B cell (primary cell): ENCODE measurements around the gene LMNTD2. TPM values are rescaled to one million over a fixed set of nuclear protein-coding genes. Genes with fewer than 3 reads are reported as not detected.

Source experiments
- ATAC-seq: fragments of 200-7000 bp; cut with Tn5 transposase; one replicate; pipeline ENCODE4 v1.10.0; 2021; ENCODE audit warnings: low read depth, mild to moderate bottlenecking, moderate number of reproducible peaks, moderate library complexity
- CTCF ChIA-PET: fragments of 350-600 bp; sonication (Branson Sonifier 250); formaldehyde crosslinking; loops from one replicate; lab custom pipeline; 2021; ENCODE audit warnings: antibody characterized with exemption, inconsistent platforms; lab: Charles Lee
- POLR2A ChIA-PET: fragments of 350-600 bp; sonication (Branson Sonifier 250); formaldehyde crosslinking; loops from one replicate; lab custom pipeline; 2021; ENCODE audit warnings: antibody characterized with exemption; lab: Charles Lee
- DNase-seq: peaks from one replicate; pipeline ENCODE4 v3.0.0; 2013
- H2AFZ ChIP-seq: 2 replicates; pipeline ENCODE4 v1.6.1; 2012; ENCODE audit warnings: mild to moderate bottlenecking, low read depth, low read length; ENCODE audit not compliant: insufficient read depth, poor library complexity, severe bottlenecking
- H3K27ac ChIP-seq, 2 donors: 1 replicate in 1 of 2; 2 replicates in 1 of 2; pipeline ENCODE4 v1.5.1; 2012 to 2013; ENCODE audit warnings: low read length in 2 of 2, mild to moderate bottlenecking in 2 of 2, moderate library complexity in 1 of 2
- H3K27me3 ChIP-seq, 4 experiments: fragments of 200-600 bp in 1 of 4; sonication (generic) in 1 of 4; replicated peaks in 1 of 4; 1 replicate in 2 of 4; 2 replicates in 2 of 4; pipeline versions ENCODE4 v1.6.1 to v1.7.0; 2013 to 2016; ENCODE audit warnings: low read length in 3 of 4, mild to moderate bottlenecking in 2 of 4, mixed read lengths in 1 of 4, moderate library complexity in 1 of 4; ENCODE audit not compliant: insufficient read depth in 4 of 4, control insufficient read depth in 3 of 4; ENCODE audit errors: control extremely low read depth in 1 of 4
- H3K36me3 ChIP-seq, 2 experiments: replicated peaks in 1 of 2; 1 replicate in 1 of 2; 2 replicates in 1 of 2; pipeline versions ENCODE4 v1.6.1 to v1.7.1; 2013; ENCODE audit warnings: low read length in 1 of 2; ENCODE audit not compliant: insufficient read depth in 2 of 2, control insufficient read depth in 1 of 2; ENCODE audit errors: control extremely low read depth in 1 of 2, extremely low read depth in 1 of 2
- H3K4me1 ChIP-seq, 2 donors: fragments of 200-600 bp in 1 of 2; sonication (generic) in 1 of 2; 1 replicate in 1 of 2; 2 replicates in 1 of 2; pipeline versions ENCODE4 v1.5.1 to v1.6.1; 2013 to 2017; ENCODE audit warnings: low read length in 2 of 2; ENCODE audit not compliant: control insufficient read depth in 2 of 2, insufficient read depth in 2 of 2
- H3K4me2 ChIP-seq: replicated peaks from 2 replicates; pipeline ENCODE3; 2012; ENCODE audit warnings: mild to moderate bottlenecking, low read depth, low read length; ENCODE audit not compliant: poor library complexity, severe bottlenecking
- H3K4me3 ChIP-seq, 5 experiments: fragments of 200-600 bp in 1 of 5; sonication (generic) in 1 of 5; 1 replicate in 3 of 5; 2 replicates in 2 of 5; pipeline versions ENCODE4 v1.5.1 to v1.7.0; 2011 to 2016; ENCODE audit warnings: low read length in 4 of 5, mild to moderate bottlenecking in 4 of 5, low read depth in 2 of 5, control low read depth in 1 of 5, moderate library complexity in 1 of 5; ENCODE audit not compliant: insufficient read depth in 1 of 5; ENCODE audit errors: control extremely low read depth in 1 of 5, extremely low read depth in 1 of 5
- H3K79me2 ChIP-seq: fragments of 200-600 bp; sonication (generic); one replicate; pipeline ENCODE4 v1.6.0; 2016; ENCODE audit warnings: low read length; ENCODE audit not compliant: control insufficient read depth, insufficient read depth
- H3K9ac ChIP-seq: fragments of 200-600 bp; sonication (generic); 2 replicates; pipeline ENCODE4 v1.6.1; 2017; ENCODE audit warnings: mild to moderate bottlenecking, low read length, moderate library complexity
- H3K9me3 ChIP-seq, 3 donors: one replicate each; pipeline versions ENCODE4 v1.6.1 to v1.7.1; 2013; ENCODE audit warnings: low read length in 2 of 3; ENCODE audit not compliant: control insufficient read depth in 2 of 3, insufficient read depth in 1 of 3; ENCODE audit errors: control extremely low read depth in 1 of 3
- H4K20me1 ChIP-seq: 2 replicates; pipeline ENCODE4 v1.6.0; 2012; ENCODE audit warnings: mild to moderate bottlenecking, low read length; ENCODE audit not compliant: insufficient read depth, control insufficient read depth, poor library complexity, severe bottlenecking
- H3K27ac Mint-ChIP-seq: one replicate; pipeline ENCODE4 v1.8.0; 2021; ENCODE audit warnings: mixed read lengths
- H3K27me3 Mint-ChIP-seq: one replicate; pipeline ENCODE4 v1.8.0; 2021; ENCODE audit warnings: mixed read lengths
- H3K4me1 Mint-ChIP-seq: one replicate; pipeline ENCODE4 v1.8.0; 2021; ENCODE audit warnings: mixed read lengths
- H3K4me3 Mint-ChIP-seq: one replicate; pipeline ENCODE4 v1.8.0; 2021; ENCODE audit warnings: mixed read lengths
- H3K9me3 Mint-ChIP-seq: one replicate; pipeline ENCODE4 v1.8.0; 2022; ENCODE audit warnings: mixed read lengths; ENCODE audit not compliant: insufficient read depth
- CTCF ChIP-seq: fragments of 200-600 bp; IDR thresholded peaks from one replicate; pipeline ENCODE4 v1.8.0; 2022; ENCODE audit warnings: antibody characterized with exemption, mild to moderate bottlenecking
- EZH2 ChIP-seq: IDR thresholded peaks from 2 replicates; pipeline ENCODE4 v1.6.1; 2012; ENCODE audit warnings: borderline replicate concordance, low read depth, mild to moderate bottlenecking, moderate library complexity, low read length; ENCODE audit not compliant: insufficient read depth, poor library complexity, severe bottlenecking
- WGBS: methylation state at CpG from one replicate; pipeline ENCODE4 v1.1.5; 2013; ENCODE audit warnings: missing lambda C conversion rate; ENCODE audit not compliant: insufficient coverage; 5-methylcytosine and 5-hydroxymethylcytosine counted together
- intact Hi-C: fragments of 100-400 bp; cut with micrococcal nuclease; formaldehyde crosslinking; loops from one replicate; pipeline ENCODE4 v1.10.0; 2022
- polyA plus RNA-seq: library from polyadenylated mRNA; depleted of rRNA; stranded (reverse); fragments of >200 nt; gene quantifications from 2 replicates; pipeline ENCODE4 v1.2.3, GENCODE V29; 2012
- total RNA-seq, 2 donors: library from RNA; stranded (reverse); fragments of 120-200 nt in 1 of 2; gene quantifications; 1 replicate in 1 of 2; 2 replicates in 1 of 2; pipeline versions ENCODE4 v1.2.3 to v1.2.4, GENCODE V29; 2013 to 2022

Gene LMNTD2
- total and polyA plus RNA-seq, 2 donors (not counting 1 experiment from before 2014, with no cell fraction given): 21.4 to 29.6 TPM

GRCh38 chr11:516400-516799 lies 44.1 kb downstream of the LMNTD2 start:
- Histone ChIP-seq H2AFZ (no peak overlapping the region), H3K4me2 (no peak overlapping the region), H3K4me1 (peaks cover 3 to 4% of the 10 kb centered on the region in 2 donors), H4K20me1 (no peaks in the 10 kb centered on the region), H3K27ac (no peak overlapping the region), H3K27me3 (no peaks in the 10 kb centered on the region), H3K79me2 (no peaks in the 10 kb centered on the region), H3K36me3 (peaks cover 0 to 2% of the 10 kb centered on the region in 2 experiments), H3K9ac (no peak overlapping the region), H3K4me3 (no peak overlapping the region), H3K9me3 (peaks cover 0 to 22% (median 0%) of the 10 kb centered on the region in 3 donors)
- DNase-seq: no peak
- peaks cover 3% of the 10 kb centered on the region for H3K9me3 Mint-ChIP-seq
- no peak overlapping the region for H3K27ac Mint-ChIP-seq
- TF ChIP-seq EZH2 (no peak), CTCF (no peak)
- intact Hi-C loops: no loop called here
- peaks cover 12% of the 10 kb centered on the region for H3K4me1 Mint-ChIP-seq
- H3K27me3 Mint-ChIP-seq: no peaks in the 10 kb centered on the region
- H3K4me3 Mint-ChIP-seq: no peak overlapping the region
- ChIA-PET CTCF (interaction anchor here (1.0 kb wide), 1 partner anchor 68 kb away, joined by 3 read pairs; no protein-coding TSS in a partner anchor), POLR2A (interaction anchor here (0.6 kb wide), 1 partner anchor 14 kb away, joined by 3 read pairs; no protein-coding TSS in a partner anchor)
- no CpG with 5 or more reads among the region's 4 CpGs for WGBS
- no peak for ATAC-seq

- no peak overlapping the region for H3K4me3 ChIP-seq
- peaks cover 0 to 2% of the 10 kb centered on the region in 2 experiments for H3K36me3 ChIP-seq
- no peak for ATAC-seq
- H3K27ac ChIP-seq: no peak overlapping the region
- no peaks in the 10 kb centered on the region for H4K20me1 ChIP-seq
- 78% methylated on average over 6 of the region's 6 CpGs for WGBS
- H3K4me1 Mint-ChIP-seq: peaks cover 9% of the 10 kb centered on the region
- CTCF ChIA-PET: no interaction called here
- H2AFZ ChIP-seq: no peak overlapping the region
- intact Hi-C loops: no loop called here
- POLR2A ChIA-PET: no interaction called here
- no peak overlapping the region for H3K4me3 Mint-ChIP-seq
- no peak overlapping the region for H3K4me2 ChIP-seq
- H3K4me1 ChIP-seq: peaks cover 3 to 4% of the 10 kb centered on the region in 2 donors
- H3K79me2 ChIP-seq: peaks cover under 1% of the 10 kb centered on the region
- no peak overlapping the region for H3K9ac ChIP-seq
- H3K9me3 ChIP-seq: peaks cover 0 to 22% (median 0%) of the 10 kb centered on the region in 3 donors
- TF ChIP-seq EZH2: no peak
- TF ChIP-seq CTCF: no peak
- H3K27ac Mint-ChIP-seq: no peak overlapping the region
- H3K9me3 Mint-ChIP-seq: peaks cover 3% of the 10 kb centered on the region
- H3K27me3 ChIP-seq: no peaks in the 10 kb centered on the region
- H3K27me3 Mint-ChIP-seq: no peaks in the 10 kb centered on the region
- no peak for DNase-seq
These were observed 45.4 kb downstream of the LMNTD2 start for GRCh38 chr11:515131-515530.
